Neural cell (in vitro differentiated cells): Measurements from ENCODE around the gene GALNT10. TPM values are rescaled to one million over a fixed set of nuclear protein-coding genes. Genes with fewer than 3 reads are reported as not detected.

Experiments used
- H2AFZ ChIP-seq: fragments of 200-600, 300-800 bp; sonication (generic), shearing (Covaris generic); 2 replicates; pipeline ENCODE4 v1.6.0; 2014; ENCODE audit warnings: low read depth, mild to moderate bottlenecking, antibody characterized with exemption, low read length, moderate library complexity
- H3F3A ChIP-seq: fragments of 200-600 bp; shearing (Covaris generic); 2 replicates; pipeline ENCODE4 v1.6.1; 2016; ENCODE audit warnings: mild to moderate bottlenecking, moderate library complexity, mixed read lengths, antibody characterized with exemption, low read length; ENCODE audit not compliant: insufficient read depth, poor library complexity, severe bottlenecking
- H3K27ac ChIP-seq: fragments of 200-600, 300-800 bp; sonication (generic), shearing (Covaris generic); 2 replicates; pipeline ENCODE4 v1.5.1; 2014; ENCODE audit warnings: mild to moderate bottlenecking, low read length, moderate library complexity
- H3K27me3 ChIP-seq: fragments of 300-800, 200-600 bp; sonication (generic), shearing (Covaris generic); 2 replicates; pipeline ENCODE4 v1.6.0; 2014; ENCODE audit warnings: mild to moderate bottlenecking, low read depth, low read length, moderate library complexity; ENCODE audit not compliant: insufficient read depth
- H3K36me3 ChIP-seq: fragments of 300-800, 200-600 bp; sonication (generic), shearing (Covaris generic); 2 replicates; pipeline ENCODE4 v1.5.1; 2014; ENCODE audit warnings: mild to moderate bottlenecking, antibody characterized with exemption, low read length, moderate library complexity; ENCODE audit not compliant: insufficient read depth
- H3K4me2 ChIP-seq: fragments of 300-800, 200-600 bp; sonication (generic), shearing (Covaris generic); 2 replicates; pipeline ENCODE4 v1.6.0; 2014; ENCODE audit warnings: mild to moderate bottlenecking, low read length
- H3K4me3 ChIP-seq: fragments of 300-800, 200-600 bp; sonication (generic), shearing (Covaris generic); 2 replicates; pipeline ENCODE4 v1.5.1; 2014; ENCODE audit warnings: mild to moderate bottlenecking, low read length, moderate library complexity
- H3K79me2 ChIP-seq: fragments of 200-600 bp; shearing (Covaris generic); replicated peaks from 2 replicates; pipeline ENCODE4 v1.6.0; 2014; ENCODE audit warnings: mild to moderate bottlenecking, low read length, moderate library complexity; ENCODE audit not compliant: insufficient read depth
- H3K9ac ChIP-seq: fragments of 300-800, 200-600 bp; sonication (generic), shearing (Covaris generic); 2 replicates; pipeline ENCODE4 v1.6.1; 2016; ENCODE audit warnings: mild to moderate bottlenecking, low read length, mixed read lengths
- H3K9me2 ChIP-seq: fragments of 200-600 bp; shearing (Covaris generic); 2 replicates; pipeline ENCODE4 v1.6.1; 2016; ENCODE audit warnings: mild to moderate bottlenecking, low read length, mixed read lengths; ENCODE audit not compliant: insufficient read depth
- H3K9me3 ChIP-seq: fragments of 200-600, 300-800 bp; sonication (generic), shearing (Covaris generic); 2 replicates; pipeline ENCODE4 v1.6.1; 2016; ENCODE audit warnings: mild to moderate bottlenecking, mixed run types, low read length, moderate library complexity, mixed read lengths
- H4K20me1 ChIP-seq: fragments of 200-600 bp; shearing (Covaris generic); 2 replicates; pipeline ENCODE4 v1.6.1; 2016; ENCODE audit warnings: mild to moderate bottlenecking, mixed run types; ENCODE audit not compliant: insufficient read depth
- CTCF ChIP-seq: fragments of 450-650 bp; IDR thresholded peaks from 2 replicates; pipeline ENCODE4 v1.5.1; 2014; ENCODE audit warnings: antibody characterized with exemption, mild to moderate bottlenecking, moderate library complexity; ENCODE audit not compliant: poor library complexity, severe bottlenecking
- EP300 ChIP-seq: fragments of 450-650 bp; conservative IDR thresholded peaks from 2 replicates; pipeline ENCODE4 v1.6.1; 2014; ENCODE audit warnings: antibody characterized with exemption, mild to moderate bottlenecking, moderate library complexity; ENCODE audit not compliant: poor library complexity, severe bottlenecking
- EZH2 ChIP-seq: fragments of 200-600, 300-800 bp; shearing (Covaris generic), sonication (generic); IDR thresholded peaks from 2 replicates; pipeline ENCODE4 v1.6.1; 2014; ENCODE audit warnings: antibody characterized with exemption, low read length, borderline replicate concordance, mild to moderate bottlenecking; ENCODE audit not compliant: insufficient read depth, poor library complexity, severe bottlenecking
- MXI1 ChIP-seq: fragments of 450-650 bp; conservative IDR thresholded peaks from 2 replicates; pipeline ENCODE4 v1.6.1; 2014; ENCODE audit warnings: antibody characterized with exemption, mild to moderate bottlenecking; ENCODE audit not compliant: poor library complexity, severe bottlenecking
- POLR2AphosphoS5 ChIP-seq: IDR thresholded peaks from 2 replicates; pipeline ENCODE4 v1.6.1; 2012
- RAD21 ChIP-seq: fragments of 450-650 bp; conservative IDR thresholded peaks from 2 replicates; pipeline ENCODE4 v1.6.1; 2014; ENCODE audit warnings: antibody characterized with exemption, mild to moderate bottlenecking, moderate library complexity
- SMC3 ChIP-seq: fragments of 450-650 bp; conservative IDR thresholded peaks from 2 replicates; pipeline ENCODE4 v1.6.1; 2014; ENCODE audit warnings: antibody characterized with exemption, mild to moderate bottlenecking, moderate library complexity; ENCODE audit not compliant: poor library complexity
- TAF1 ChIP-seq: IDR thresholded peaks from 2 replicates; pipeline ENCODE4 v1.6.1; 2012; ENCODE audit warnings: low read depth
- polyA plus RNA-seq: library from polyadenylated mRNA; depleted of rRNA; stranded (reverse); fragments of >200 nt; gene quantifications from 2 replicates; pipeline ENCODE4 v1.2.3, GENCODE V29; 2014
- TF ChIP-seq, protein P1 (sequence below): IDR thresholded peaks from 2 replicates; pipeline ENCODE4 v1.6.1; 2012; ENCODE audit warnings: borderline replicate concordance

The GALNT10 gene
- polyA plus RNA-seq, 1 donor from 2014 or later, result 3.1 TPM

GRCh38 chr5:154248691-154249090 is 58.2 kb downstream of the GALNT10 start:
- no peaks in the 10 kb centered on the region for H3F3A ChIP-seq
- H3K27ac ChIP-seq, result no peak overlapping the region
- no peak overlapping the region for H3K4me3 ChIP-seq
- no peaks in the 10 kb centered on the region for H3K9me2 ChIP-seq
- H3K36me3 ChIP-seq, result no peaks in the 10 kb centered on the region
- H3K79me2 ChIP-seq, result no peaks in the 10 kb centered on the region
- no peak overlapping the region for H3K9ac ChIP-seq
- H2AFZ ChIP-seq, result no peak overlapping the region
- no peaks in the 10 kb centered on the region for H3K27me3 ChIP-seq
- TF ChIP-seq TAF1, result no peak
- no peak for TF ChIP-seq EZH2
- no peak for TF ChIP-seq POLR2AphosphoS5
- no peak for TF ChIP-seq MXI1
- no peak for TF ChIP-seq SMC3
- no peak for TF ChIP-seq EP300
- TF ChIP-seq, protein P1, sequence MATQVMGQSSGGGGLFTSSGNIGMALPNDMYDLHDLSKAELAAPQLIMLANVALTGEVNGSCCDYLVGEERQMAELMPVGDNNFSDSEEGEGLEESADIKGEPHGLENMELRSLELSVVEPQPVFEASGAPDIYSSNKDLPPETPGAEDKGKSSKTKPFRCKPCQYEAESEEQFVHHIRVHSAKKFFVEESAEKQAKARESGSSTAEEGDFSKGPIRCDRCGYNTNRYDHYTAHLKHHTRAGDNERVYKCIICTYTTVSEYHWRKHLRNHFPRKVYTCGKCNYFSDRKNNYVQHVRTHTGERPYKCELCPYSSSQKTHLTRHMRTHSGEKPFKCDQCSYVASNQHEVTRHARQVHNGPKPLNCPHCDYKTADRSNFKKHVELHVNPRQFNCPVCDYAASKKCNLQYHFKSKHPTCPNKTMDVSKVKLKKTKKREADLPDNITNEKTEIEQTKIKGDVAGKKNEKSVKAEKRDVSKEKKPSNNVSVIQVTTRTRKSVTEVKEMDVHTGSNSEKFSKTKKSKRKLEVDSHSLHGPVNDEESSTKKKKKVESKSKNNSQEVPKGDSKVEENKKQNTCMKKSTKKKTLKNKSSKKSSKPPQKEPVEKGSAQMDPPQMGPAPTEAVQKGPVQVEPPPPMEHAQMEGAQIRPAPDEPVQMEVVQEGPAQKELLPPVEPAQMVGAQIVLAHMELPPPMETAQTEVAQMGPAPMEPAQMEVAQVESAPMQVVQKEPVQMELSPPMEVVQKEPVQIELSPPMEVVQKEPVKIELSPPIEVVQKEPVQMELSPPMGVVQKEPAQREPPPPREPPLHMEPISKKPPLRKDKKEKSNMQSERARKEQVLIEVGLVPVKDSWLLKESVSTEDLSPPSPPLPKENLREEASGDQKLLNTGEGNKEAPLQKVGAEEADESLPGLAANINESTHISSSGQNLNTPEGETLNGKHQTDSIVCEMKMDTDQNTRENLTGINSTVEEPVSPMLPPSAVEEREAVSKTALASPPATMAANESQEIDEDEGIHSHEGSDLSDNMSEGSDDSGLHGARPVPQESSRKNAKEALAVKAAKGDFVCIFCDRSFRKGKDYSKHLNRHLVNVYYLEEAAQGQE, result no peak
- TF ChIP-seq RAD21, result no peak
- no peak for TF ChIP-seq CTCF
- no peaks in the 10 kb centered on the region for H4K20me1 ChIP-seq
- no peaks in the 10 kb centered on the region for H3K9me3 ChIP-seq
- H3K4me2 ChIP-seq, result no peak overlapping the region

DNA sequence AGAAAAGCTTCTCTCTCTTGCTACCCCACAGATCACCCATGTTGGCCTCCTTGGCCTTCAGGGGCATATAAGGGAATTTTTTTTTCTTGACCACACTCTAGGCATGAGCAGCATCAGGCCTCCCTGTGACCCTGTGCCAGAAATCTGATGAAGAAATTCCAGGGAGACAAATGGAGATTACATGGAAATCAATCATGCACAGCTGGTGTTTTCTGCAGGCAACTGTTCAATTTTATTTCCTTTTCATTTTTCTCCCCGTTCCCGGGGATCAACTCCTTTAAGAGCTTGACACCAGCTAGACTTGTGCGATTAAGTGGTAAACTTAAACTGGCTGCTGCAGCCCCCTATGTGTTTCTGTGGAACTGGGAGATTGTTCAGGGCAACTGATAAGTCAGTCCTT is 59.3 kb downstream of the GALNT10 start:
- no peaks in the 10 kb centered on the region for H3K27me3 ChIP-seq
- H3K9me3 ChIP-seq, result no peaks in the 10 kb centered on the region
- H3K36me3 ChIP-seq, result no peaks in the 10 kb centered on the region
- no peak overlapping the region for H3K9ac ChIP-seq
- no peak overlapping the region for H2AFZ ChIP-seq
- TF ChIP-seq, protein P1, result no peak
- TF ChIP-seq RAD21 (no peak), EP300 (no peak), CTCF (no peak), TAF1 (no peak), SMC3 (no peak), MXI1 (no peak), POLR2AphosphoS5 (no peak), EZH2 (no peak)
- H3F3A ChIP-seq, result no peaks in the 10 kb centered on the region
- no peak overlapping the region for H3K27ac ChIP-seq
- no peak overlapping the region for H3K4me2 ChIP-seq
- no peaks in the 10 kb centered on the region for H4K20me1 ChIP-seq
- H3K79me2 ChIP-seq, result no peaks in the 10 kb centered on the region
- H3K4me3 ChIP-seq, result no peak overlapping the region
- H3K9me2 ChIP-seq, result no peaks in the 10 kb centered on the region
